ENCODE measurements around the gene NNMT. TPM values are rescaled to one million over a fixed set of nuclear protein-coding genes. Genes with fewer than 3 reads are reported as not detected.

NNMT gene
- total and polyA plus RNA-seq, 9 of the 15 experiments (the other 6 are each of a cell fraction or from before 2014, with no cell fraction given) = 6.1 to 15.0 (median 11.2) TPM

DNA sequence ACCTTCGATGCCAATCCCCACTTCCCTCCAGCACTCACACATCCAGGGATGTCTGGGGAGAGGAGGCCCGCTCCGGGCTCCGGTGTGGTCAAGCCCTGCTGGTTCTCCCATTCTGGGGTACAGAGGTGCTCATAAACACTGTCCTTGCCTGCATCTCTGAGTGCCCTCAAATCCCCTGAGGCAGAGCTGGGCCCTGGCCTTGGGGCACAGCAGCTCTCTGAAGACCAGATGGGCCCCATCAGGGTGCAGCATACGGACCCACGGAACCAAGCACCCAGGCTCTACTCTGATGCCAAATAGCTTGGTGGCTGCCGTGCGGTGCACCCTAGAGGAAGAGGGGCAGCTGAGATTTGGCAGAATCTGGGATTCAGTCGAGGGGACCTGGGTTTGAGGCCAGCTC is 35.7 kb upstream of the NNMT start:
- no peaks in the 10 kb centered on the region for H3K79me2 ChIP-seq (ENCODE audit: control insufficient read depth, insufficient read depth, low read length)
- no peaks in the 10 kb centered on the region for H3K36me3 ChIP-seq (ENCODE audit: control insufficient read depth, insufficient read depth, low read length)
- CTCF ChIA-PET (ENCODE audit: low intra/inter-chr PET ratio) = interaction anchor here (0.6 to 2.0 kb wide), 6 partner anchors 224 to 528 kb away, joined by 3 to 16 read pairs (median 4); no protein-coding TSS in a partner anchor
- H3K4me3 ChIP-seq = no peak overlapping the region
- FAIRE-seq = no peak
- H3K9ac ChIP-seq (ENCODE audit: insufficient read depth in 1 of 2, low read depth in 2 of 2, low read length in 2 of 2) = peak overlapping the region in 1 of 2 experiments; percentile 48; a peak in 1 of 4 replicates
- DNase-seq (ENCODE audit: extremely low read depth in 1 of 4, low spot score in 3 of 4) = no peak
- peaks cover 0 to 2% of the 10 kb centered on the region in 2 experiments; a peak in 2 of 5 replicates for H3K27me3 ChIP-seq (ENCODE audit: control insufficient read depth in 2 of 2, insufficient read depth in 2 of 2, low read length in 2 of 2)
- no peaks in the 10 kb centered on the region for H3K9me3 ChIP-seq (replicated peaks; ENCODE audit: control insufficient read depth, insufficient read depth, low read depth, low read length)
- intact Hi-C loops (cut with micrococcal nuclease) (loop anchor here (5.0 to 10.0 kb wide), 2 partner anchors 666 to 953 kb away; no protein-coding TSS in a partner anchor), in situ Hi-C loops (cut with MboI) (loop anchor here (5.0 to 25.0 kb wide), 3 partner anchors 246 to 948 kb away; partner anchors contain the start of gene TTC12)
- POLR2A ChIA-PET = interaction anchor here (1.1 kb wide), 1 partner anchor 10 kb away, joined by 3 read pairs; no protein-coding TSS in a partner anchor
- no peak for TF ChIP-seq NFE2L1 (tag; IDR thresholded peaks at IDR 0.05; ENCODE audit: borderline replicate concordance, low read depth)
- TF ChIP-seq BCL6 (CRISPR knock-in tag; IDR thresholded peaks at IDR 0.05) = no peak
- no peak for TF ChIP-seq GATA2 (CRISPR knock-in tag; IDR thresholded peaks at IDR 0.05)
- no peak for TF ChIP-seq KAT2B (IDR thresholded peaks at IDR 0.05; ENCODE audit: low read depth, low read length)
- no peak for TF ChIP-seq ZNF507 (tag; conservative IDR thresholded peaks at IDR 0.05)
- TF ChIP-seq XRCC5 (IDR thresholded peaks at IDR 0.05; ENCODE audit: low read depth, low read length) = no peak
- TF ChIP-seq NFXL1 (CRISPR knock-in tag; IDR thresholded peaks at IDR 0.05) = no peak
- no peak for TF ChIP-seq RBM14 (IDR thresholded peaks at IDR 0.05; ENCODE audit: borderline replicate concordance, insufficient read depth, low read depth, low read length)
- no peak for TF ChIP-seq SP2 (IDR thresholded peaks at IDR 0.05; ENCODE audit: extremely low read depth, low read depth, low read length, poor library complexity, severe bottlenecking)
- no peak for TF ChIP-seq ZNF384 (IDR thresholded peaks at IDR 0.05; ENCODE audit: low read depth, low read length)
- TF ChIP-seq ESRRA (IDR thresholded peaks at IDR 0.05; ENCODE audit: borderline replicate concordance, low read depth) = no peak
- H3K4me1 ChIP-seq (replicated peaks in 1 of 2; ENCODE audit: control insufficient read depth in 2 of 2, insufficient read depth in 2 of 2, low read length in 2 of 2) = peaks cover 16 to 22% of the 10 kb centered on the region in 2 experiments; a peak in 4 of 5 replicates
- ATAC-seq = no peak
- no peak overlapping the region for H3K4me2 ChIP-seq (ENCODE audit: insufficient read depth, low read length)
- H4K20me1 ChIP-seq (replicated peaks; ENCODE audit: control insufficient read depth, insufficient read depth, low read length) = no peaks in the 10 kb centered on the region
- no peak overlapping the region for H3K27ac ChIP-seq (ENCODE audit: extremely low read depth, low read depth, low read length)
- peaks cover 3% of the 10 kb centered on the region for H3K9me1 ChIP-seq (ENCODE audit: control insufficient read depth, insufficient read depth, low read length)
- 15% methylated on average over 9 of the region's 9 CpGs for WGBS (ENCODE audit: insufficient coverage, low coverage, missing lambda C conversion rate)
- BruUV-seq (replicated peaks) = no TSS peak
- H2AFZ ChIP-seq (ENCODE audit: low read depth, low read length) = no peak overlapping the region

Measured in K562 (cell line).